Breast epithelium (tissue), 4 donors: ENCODE data around the gene RTTN. TPM values are rescaled to one million over a fixed set of nuclear protein-coding genes. Genes with fewer than 3 reads are reported as not detected.

Source experiments
- DNase-seq, 2 donors: peaks; one replicate each; pipeline ENCODE4 v3.0.0-alpha.2; 2019; ENCODE audit warnings: low spot score in 2 of 2
- H3K27ac ChIP-seq, 2 donors: fragments of 200-600 bp; sonication (generic) in 1 of 2; one replicate each; pipeline ENCODE4 v1.5.1; 2016 to 2019; ENCODE audit warnings: mild to moderate bottlenecking in 1 of 2
- H3K27me3 ChIP-seq, 2 donors: fragments of 200-600 bp; sonication (generic) in 1 of 2; one replicate each; pipeline versions ENCODE4 v1.5.1 to v1.6.0; 2017 to 2019; ENCODE audit warnings: control low read depth in 1 of 2, mild to moderate bottlenecking in 1 of 2
- H3K36me3 ChIP-seq: fragments of 200-600 bp; one replicate; pipeline ENCODE4 v1.5.1; 2019
- H3K4me1 ChIP-seq, 2 donors: fragments of 200-600 bp; sonication (generic); one replicate each; pipeline ENCODE4 v1.5.1; 2016 to 2019; ENCODE audit warnings: control low read depth in 1 of 2
- H3K4me3 ChIP-seq, 3 donors: fragments of 200-600 bp; sonication (generic); 1 replicate in 2 of 3; 2 replicates in 1 of 3; pipeline ENCODE4 v1.5.1; 2016 to 2019; ENCODE audit warnings: mild to moderate bottlenecking in 3 of 3, moderate library complexity in 2 of 3
- H3K9me3 ChIP-seq, 2 donors: fragments of 200-600 bp; sonication (generic) in 1 of 2; one replicate each; pipeline ENCODE4 v1.5.1; 2016 to 2019; ENCODE audit warnings: control low read depth in 1 of 2
- CTCF ChIP-seq, 3 donors: fragments of 450-650 bp; IDR thresholded peaks; one replicate each; pipeline ENCODE4 v1.5.1; 2016 to 2017; ENCODE audit warnings: antibody characterized with exemption in 3 of 3, mild to moderate bottlenecking in 3 of 3, moderate library complexity in 3 of 3
- POLR2A ChIP-seq: fragments of 450-650 bp; IDR thresholded peaks from one replicate; pipeline ENCODE4 v1.6.1; 2016; ENCODE audit warnings: antibody characterized with exemption, mild to moderate bottlenecking, moderate library complexity
- POLR2AphosphoS5 ChIP-seq, 3 donors: sonication (generic); formaldehyde crosslinking; IDR thresholded peaks; one replicate each; pipeline ENCODE4 v1.6.1; 2017; ENCODE audit warnings: antibody characterized with exemption in 3 of 3
- intact Hi-C: fragments of 100-400 bp; cut with DNase I; formaldehyde crosslinking; loops from one replicate; pipeline ENCODE4 v1.15.1; 2023; ENCODE audit warnings: low total_unique reads
- total RNA-seq, 3 donors: library from RNA; depleted of rRNA; stranded (reverse); fragments of >200 nt; gene quantifications; one replicate each; pipeline ENCODE4 v1.1.0, GENCODE V29; 2016

The RTTN gene
- total RNA-seq, 3 donors from 2014 or later: 14.7 to 35.0 (median 29.8) TPM

- intact Hi-C loops: no loop called here
- Histone ChIP-seq H3K4me3 (no peak overlapping the region), H3K9me3 (peaks cover 5 to 13% of the 10 kb centered on the region in 2 donors), H3K36me3 (no peaks in the 10 kb centered on the region), H3K27ac (no peak overlapping the region), H3K27me3 (no peaks in the 10 kb centered on the region), H3K4me1 (no peaks in the 10 kb centered on the region)
- no peak for DNase-seq
- TF ChIP-seq POLR2AphosphoS5 (IDR thresholded peaks at IDR 0.05) (no peak), CTCF (IDR thresholded peaks at IDR 0.05) (no peak), POLR2A (no peak)
These were observed 26.8 kb upstream of the RTTN start for GRCh38 chr18:70232261-70232660.

GRCh38 chr18:70229639-70230038 lies 24.2 kb upstream of the RTTN start:
- Histone ChIP-seq H3K36me3 (no peaks in the 10 kb centered on the region), H3K27me3 (no peaks in the 10 kb centered on the region), H3K27ac (no peak overlapping the region), H3K4me3 (no peak overlapping the region), H3K4me1 (no peaks in the 10 kb centered on the region), H3K9me3 (peaks cover 9 to 18% of the 10 kb centered on the region in 2 donors)
- intact Hi-C loops: no loop called here
- no peak for DNase-seq
- TF ChIP-seq CTCF (IDR thresholded peaks at IDR 0.05) (no peak), POLR2AphosphoS5 (IDR thresholded peaks at IDR 0.05) (no peak), POLR2A (no peak)

- H3K27ac ChIP-seq: no peak overlapping the region
- no peak overlapping the region for H3K4me3 ChIP-seq
- no peaks in the 10 kb centered on the region for H3K27me3 ChIP-seq
- no peaks in the 10 kb centered on the region for H3K4me1 ChIP-seq
- no peak for TF ChIP-seq POLR2AphosphoS5 (IDR thresholded peaks at IDR 0.05)
- TF ChIP-seq POLR2A: no peak
- no peak for TF ChIP-seq CTCF (IDR thresholded peaks at IDR 0.05)
- intact Hi-C loops: no loop called here
- no peak for DNase-seq
- peaks cover 9 to 18% of the 10 kb centered on the region in 2 donors for H3K9me3 ChIP-seq
- H3K36me3 ChIP-seq: no peaks in the 10 kb centered on the region
These were observed 23.0 kb upstream of the RTTN start for GRCh38 chr18:70228536-70228935.

- Histone ChIP-seq H3K27ac (no peak overlapping the region), H3K4me1 (no peaks in the 10 kb centered on the region), H3K4me3 (no peak overlapping the region), H3K27me3 (no peaks in the 10 kb centered on the region), H3K9me3 (peaks cover 9 to 18% of the 10 kb centered on the region in 2 donors), H3K36me3 (no peaks in the 10 kb centered on the region)
- intact Hi-C loops: no loop called here
- DNase-seq: no peak
- TF ChIP-seq POLR2A (no peak), POLR2AphosphoS5 (IDR thresholded peaks at IDR 0.05) (no peak), CTCF (IDR thresholded peaks at IDR 0.05) (no peak)
These were observed 22.0 kb upstream of the RTTN start for GRCh38 chr18:70227438-70227837.

- no peaks in the 10 kb centered on the region for H3K36me3 ChIP-seq
- DNase-seq: no peak
- intact Hi-C loops: no loop called here
- H3K4me3 ChIP-seq: no peak overlapping the region
- peaks cover 0 to 5% of the 10 kb centered on the region in 2 donors for H3K27me3 ChIP-seq
- no peaks in the 10 kb centered on the region for H3K4me1 ChIP-seq
- no peak overlapping the region for H3K27ac ChIP-seq
- TF ChIP-seq POLR2AphosphoS5 (IDR thresholded peaks at IDR 0.05) (no peak), POLR2A (no peak), CTCF (IDR thresholded peaks at IDR 0.05) (no peak)
- H3K9me3 ChIP-seq: peaks cover under 1 to 1% of the 10 kb centered on the region in 2 donors
These were observed 16.4 kb upstream of the RTTN start for GRCh38 chr18:70221915-70222278.
